H9 (cell line): ENCODE measurements around the gene FLVCR1. TPM values are rescaled to one million over a fixed set of nuclear protein-coding genes. Genes with fewer than 3 reads are reported as not detected.

Experiments used
- DNase-seq: peaks from one replicate; pipeline ENCODE4 v3.0.0-alpha.2; 2017
- H2AFZ ChIP-seq: one replicate; pipeline ENCODE4 v1.6.1; 2013; ENCODE audit warnings: mild to moderate bottlenecking, low read length, control low read depth, moderate library complexity
- H2AK5ac ChIP-seq: 2 replicates; pipeline ENCODE4 v1.6.1; 2013; ENCODE audit warnings: low read length, control low read depth, mixed read lengths; ENCODE audit not compliant: insufficient read length
- H2BK120ac ChIP-seq: one replicate; pipeline ENCODE4 v1.6.1; 2013; ENCODE audit warnings: low read depth, mild to moderate bottlenecking, low read length, control low read depth, inconsistent platforms; ENCODE audit not compliant: poor library complexity, severe bottlenecking
- H2BK12ac ChIP-seq: 2 replicates; pipeline ENCODE4 v1.6.1; 2013; ENCODE audit warnings: low read length, control low read depth, mixed read lengths, low read depth; ENCODE audit not compliant: insufficient read length
- H2BK15ac ChIP-seq: 2 replicates; pipeline ENCODE4 v1.6.1; 2013; ENCODE audit warnings: low read depth, low read length, control low read depth
- H2BK20ac ChIP-seq: one replicate; pipeline ENCODE4 v1.6.1; 2013; ENCODE audit warnings: low read depth, mild to moderate bottlenecking, low read length, control low read depth, inconsistent platforms; ENCODE audit not compliant: poor library complexity, severe bottlenecking
- H2BK5ac ChIP-seq: 2 replicates; pipeline ENCODE4 v1.6.1; 2013; ENCODE audit warnings: low read length, control low read depth, mixed read lengths; ENCODE audit not compliant: insufficient read length
- H3K14ac ChIP-seq: 2 replicates; pipeline ENCODE4 v1.6.1; 2013; ENCODE audit warnings: low read length, control low read depth; ENCODE audit not compliant: insufficient read depth
- H3K18ac ChIP-seq: 2 replicates; pipeline ENCODE4 v1.6.1; 2013; ENCODE audit warnings: low read depth, mild to moderate bottlenecking, mixed read lengths, low read length, control low read depth; ENCODE audit not compliant: insufficient read length
- H3K23ac ChIP-seq: 2 replicates; pipeline ENCODE4 v1.6.1; 2013; ENCODE audit warnings: low read length, control low read depth, mixed read lengths, low read depth; ENCODE audit not compliant: insufficient read length
- H3K23me2 ChIP-seq: 2 replicates; pipeline ENCODE4 v1.6.1; 2013; ENCODE audit warnings: low read depth, mild to moderate bottlenecking, mixed read lengths, low read length, control low read depth; ENCODE audit not compliant: insufficient read length, poor library complexity, severe bottlenecking
- H3K27ac ChIP-seq: 2 replicates; pipeline ENCODE4 v1.5.1; 2013; ENCODE audit warnings: low read length, control low read depth, mixed read lengths, low read depth; ENCODE audit not compliant: insufficient read length
- H3K27me3 ChIP-seq: 2 replicates; pipeline ENCODE4 v1.6.1; 2013; ENCODE audit warnings: low read length, control low read depth, inconsistent platforms; ENCODE audit not compliant: insufficient read depth
- H3K4ac ChIP-seq: 2 replicates; pipeline ENCODE4 v1.6.1; 2013; ENCODE audit warnings: low read depth, mild to moderate bottlenecking, control low read depth, inconsistent platforms, low read length, moderate library complexity
- H3K4me1 ChIP-seq: 2 replicates; pipeline ENCODE4 v1.6.1; 2013; ENCODE audit warnings: low read length, control low read depth, inconsistent platforms; ENCODE audit not compliant: insufficient read depth
- H3K4me2 ChIP-seq: 2 replicates; pipeline ENCODE4 v1.6.1; 2013; ENCODE audit warnings: low read length, control low read depth, mixed read lengths; ENCODE audit not compliant: insufficient read length, insufficient read depth
- H3K56ac ChIP-seq: 2 replicates; pipeline ENCODE4 v1.6.1; 2013; ENCODE audit warnings: low read depth, mild to moderate bottlenecking, mixed read lengths, low read length, control low read depth; ENCODE audit not compliant: insufficient read length
- H3K79me1 ChIP-seq: 2 replicates; pipeline ENCODE4 v1.6.1; 2013; ENCODE audit warnings: low read depth, mild to moderate bottlenecking, moderate library complexity, low read length, control low read depth, inconsistent platforms; ENCODE audit not compliant: insufficient read depth, poor library complexity, severe bottlenecking
- H3K79me2 ChIP-seq: 2 replicates; pipeline ENCODE4 v1.6.1; 2013; ENCODE audit warnings: low read length, control low read depth, inconsistent platforms; ENCODE audit not compliant: insufficient read depth
- H3K9ac ChIP-seq: 2 replicates; pipeline ENCODE4 v1.6.1; 2013; ENCODE audit warnings: low read length, control low read depth, mixed read lengths; ENCODE audit not compliant: insufficient read length; ENCODE audit errors: extremely low read depth
- H3K9me3 ChIP-seq: one replicate; pipeline ENCODE4 v1.6.1; 2013; ENCODE audit warnings: low read depth, low read length, inconsistent platforms; ENCODE audit not compliant: control insufficient read depth
- H3T11ph ChIP-seq: one replicate; pipeline ENCODE4 v1.6.1; 2013; ENCODE audit warnings: mild to moderate bottlenecking, low read length, control low read depth, inconsistent platforms
- H4K20me1 ChIP-seq: one replicate; pipeline ENCODE4 v1.6.1; 2013; ENCODE audit not compliant: control insufficient read depth, insufficient read length, insufficient read depth
- H4K5ac ChIP-seq: 2 replicates; pipeline ENCODE4 v1.6.1; 2013; ENCODE audit warnings: low read depth, mild to moderate bottlenecking, mixed read lengths, low read length, control low read depth; ENCODE audit not compliant: insufficient read length
- H4K8ac ChIP-seq: replicated peaks from 2 replicates; pipeline ENCODE4 v1.6.1; 2013; ENCODE audit warnings: low read length, control low read depth, mixed read lengths, low read depth; ENCODE audit not compliant: insufficient read length
- H4K91ac ChIP-seq: 2 replicates; pipeline ENCODE4 v1.6.1; 2013; ENCODE audit warnings: low read depth, mild to moderate bottlenecking, moderate library complexity, mixed read lengths, low read length, control low read depth; ENCODE audit not compliant: insufficient read length
- H3K27ac Mint-ChIP-seq, 3 experiments: 2 replicates in 2 of 3; 3 replicates in 1 of 3; pipeline ENCODE4 v1.8.0; 2020 to 2021; ENCODE audit warnings: mixed read lengths in 3 of 3, mild to moderate bottlenecking in 1 of 3, moderate library complexity in 1 of 3
- H3K27me3 Mint-ChIP-seq: 2 replicates; pipeline ENCODE4 v1.8.0; 2021; ENCODE audit warnings: low read depth, mild to moderate bottlenecking, moderate library complexity, mixed read lengths
- H3K36me3 Mint-ChIP-seq, 3 experiments: 2 replicates in 2 of 3; 3 replicates in 1 of 3; pipeline ENCODE4 v1.8.0; 2020 to 2021; ENCODE audit warnings: low read depth in 3 of 3, mixed read lengths in 3 of 3; ENCODE audit not compliant: insufficient read depth in 1 of 3
- H3K4me1 Mint-ChIP-seq, 2 experiments: 2 replicates each; pipeline ENCODE4 v1.8.0; 2020; ENCODE audit warnings: mixed read lengths in 2 of 2
- H3K4me3 Mint-ChIP-seq, 2 experiments: 2 replicates in 1 of 2; 3 replicates in 1 of 2; pipeline ENCODE4 v1.8.0; 2020 to 2021; ENCODE audit warnings: mild to moderate bottlenecking in 2 of 2, mixed read lengths in 2 of 2, moderate library complexity in 1 of 2
- H3K9me3 Mint-ChIP-seq, 2 experiments: 2 replicates in 1 of 2; 3 replicates in 1 of 2; pipeline ENCODE4 v1.8.0; 2020; ENCODE audit warnings: mild to moderate bottlenecking in 2 of 2, mixed read lengths in 2 of 2, moderate library complexity in 1 of 2
- CTCF ChIP-seq: fragments of 200-600 bp; sonication (generic); conservative IDR thresholded peaks from 3 replicates; pipeline ENCODE4 v1.8.0; 2021; ENCODE audit warnings: antibody characterized with exemption, mild to moderate bottlenecking
- WGBS: extraction: QIAGEN DNeasy Blood & Tissue Kit; methylation state at CpG from one replicate; pipeline ENCODE4 v1.1.7; 2013; ENCODE audit warnings: missing lambda C conversion rate, low lambda C conversion rate, mixed read lengths; ENCODE audit not compliant: insufficient read length; ENCODE audit errors: extremely low coverage; 5-methylcytosine and 5-hydroxymethylcytosine counted together
- total RNA-seq: library from RNA; stranded (reverse); gene quantifications from 2 replicates; pipeline ENCODE4 v1.2.1, GENCODE V29; 2021

The FLVCR1 gene
- total RNA-seq, 1 experiment from 2014 or later, result 55.2 TPM

- Histone ChIP-seq H4K5ac (no peak overlapping the region), H2BK5ac (no peak overlapping the region), H2AFZ (no peak overlapping the region), H2BK12ac (no peak overlapping the region), H3K9me3 (no peaks in the 10 kb centered on the region), H2BK120ac (no peak overlapping the region), H3K79me2 (no peaks in the 10 kb centered on the region), H2BK20ac (no peak overlapping the region), H3K23ac (no peak overlapping the region), H3K79me1 (peaks cover 5% of the 10 kb centered on the region), H3K56ac (no peak overlapping the region), H3T11ph (no peak overlapping the region), H3K18ac (no peak overlapping the region), H3K14ac (no peak overlapping the region), H3K27ac (no peak overlapping the region), H2BK15ac (no peak overlapping the region), H3K4ac (no peak overlapping the region), H4K20me1 (no peaks in the 10 kb centered on the region), H4K91ac (no peak overlapping the region), H2AK5ac (no peak overlapping the region), H3K4me2 (no peak overlapping the region), H3K23me2 (no peaks in the 10 kb centered on the region), H4K8ac (no peak overlapping the region), H3K4me1 (peaks cover 2% of the 10 kb centered on the region; the same call in 1 of the 2 replicates), H3K27me3 (no peaks in the 10 kb centered on the region), H3K9ac (no peak overlapping the region)
- H3K9me3 Mint-ChIP-seq, result no peaks in the 10 kb centered on the region; a peak in 1 of 5 replicates
- peak overlapping the region; percentile 17 to 94 (median 66); a peak in 6 of 7 replicates for H3K27ac Mint-ChIP-seq
- H3K36me3 Mint-ChIP-seq, result peaks cover 51 to 79% (median 76%) of the 10 kb centered on the region in 3 experiments
- no peaks in the 10 kb centered on the region for H3K27me3 Mint-ChIP-seq
- H3K4me1 Mint-ChIP-seq, result peaks cover 18 to 21% of the 10 kb centered on the region in 2 experiments
- peak; percentile 41 for DNase-seq
- no CpG with 5 or more reads among the region's 6 CpGs for whole genome bisulfite sequencing
- TF ChIP-seq CTCF, result no peak
- peak overlapping the region in 1 of 2 experiments; percentile 8; a peak in 1 of 5 replicates for H3K4me3 Mint-ChIP-seq
These were observed 22.0 kb downstream of the FLVCR1 start for GRCh38 chr1:212879947-212880690.
